ENCODE data around the gene FAF1.
"Not testable (repeated sequence)": the region's sequence is repeated elsewhere in the genome, so short reads cannot be mapped to it uniquely, and the experiment has no call there.

The FAF1 gene

DNA sequence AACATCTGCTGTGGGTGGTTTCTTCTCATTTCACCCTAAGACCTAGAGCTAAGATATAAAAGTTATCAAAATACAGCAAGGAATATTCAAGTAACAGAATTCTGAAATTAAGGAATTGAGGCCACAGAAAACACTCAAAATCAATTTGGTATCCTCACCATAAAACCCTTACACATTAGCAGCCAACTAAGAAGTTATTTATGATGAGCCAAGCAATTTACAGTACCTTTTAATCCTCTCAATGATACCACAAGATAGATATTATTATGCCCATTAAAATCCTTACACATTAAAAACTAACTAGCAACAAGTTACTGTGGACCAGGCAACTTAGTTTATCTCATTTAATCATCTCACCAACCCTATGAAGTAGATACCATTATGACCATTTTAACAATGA, 81.6 kb downstream of the FAF1 start:
- Mint-ChIP-seq H3K9me3 (no peaks in the 10 kb centered on the region), H3K27ac (no peak overlapping the region), H3K36me3 (ENCODE audit: low read depth) (peaks cover 5% of the 10 kb centered on the region), H3K4me3 (no peak overlapping the region), H3K4me1 (ENCODE audit: low read depth) (peaks cover 26% of the 10 kb centered on the region), H3K27me3 (no peaks in the 10 kb centered on the region)
- no peak for DNase-seq

DNA sequence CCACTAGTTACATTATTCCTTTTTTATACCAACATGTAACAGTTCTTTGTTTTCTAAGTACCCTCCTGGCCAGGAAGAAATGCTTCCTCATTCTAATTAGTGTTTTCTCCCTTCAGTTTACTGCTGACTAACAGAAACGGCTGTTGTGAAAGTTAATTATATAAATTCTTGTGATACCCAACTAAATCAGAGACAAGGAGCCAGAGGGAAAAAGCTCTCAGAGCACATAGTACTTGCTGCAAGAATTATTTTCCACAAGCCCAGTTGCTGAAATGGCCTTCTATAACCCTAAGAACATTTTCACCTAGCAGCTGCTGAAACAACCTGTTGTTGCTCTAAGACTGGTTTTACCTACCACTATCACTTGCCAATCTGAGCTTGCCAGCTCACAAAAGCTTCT, 82.4 kb downstream of the FAF1 start:
- no peaks in the 10 kb centered on the region for H3K9me3 Mint-ChIP-seq

DNA sequence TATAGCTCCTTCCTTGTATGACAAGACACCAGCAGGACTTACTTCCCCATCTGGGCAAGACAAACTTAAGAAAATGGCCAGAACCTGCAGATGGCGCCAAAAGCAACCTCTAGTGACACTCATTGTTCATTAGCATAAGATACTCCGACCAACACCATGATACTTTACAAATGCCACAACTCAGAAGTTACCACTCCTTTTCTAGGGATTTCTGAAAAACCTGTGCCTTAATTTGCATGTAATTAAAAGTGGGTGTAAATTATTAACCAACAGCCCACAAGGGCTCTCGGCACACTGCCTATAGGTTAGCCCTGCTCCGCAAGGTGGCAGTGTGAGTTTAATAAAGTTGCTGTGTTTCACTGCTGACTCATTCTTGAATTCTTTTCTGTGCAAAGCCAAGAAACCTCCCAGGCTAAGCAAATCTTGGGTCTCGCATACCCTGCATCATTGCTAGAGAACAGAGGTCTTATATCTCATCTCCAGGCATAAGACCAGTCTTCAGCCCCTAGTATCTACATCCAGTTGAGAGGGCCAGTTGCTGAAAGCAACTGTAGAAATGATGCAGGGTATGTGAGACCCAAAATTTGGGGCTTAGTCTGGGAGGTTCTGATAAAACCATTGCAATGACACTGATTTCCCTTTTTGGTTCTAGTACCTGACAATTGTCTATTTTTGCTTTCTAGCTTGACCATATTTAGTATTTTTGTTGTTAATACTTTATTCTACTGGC, 86.4 kb downstream of the FAF1 start:
- Mint-ChIP-seq H3K36me3 (ENCODE audit: low read depth) (peaks cover 12% of the 10 kb centered on the region), H3K9me3 (no peaks in the 10 kb centered on the region), H3K27ac (no peak overlapping the region), H3K27me3 (no peaks in the 10 kb centered on the region), H3K4me1 (ENCODE audit: low read depth) (peaks cover 15% of the 10 kb centered on the region), H3K4me3 (peak overlapping the region; percentile 53)
- peak; percentile 70 for DNase-seq

More for the DNA sequence above, 82.4 kb downstream of the FAF1 start:
- DNase-seq, result no peak
- Mint-ChIP-seq H3K4me1 (ENCODE audit: low read depth) (peaks cover 24% of the 10 kb centered on the region), H3K27me3 (no peaks in the 10 kb centered on the region), H3K4me3 (no peak overlapping the region), H3K36me3 (ENCODE audit: low read depth) (peaks cover 2% of the 10 kb centered on the region), H3K27ac (no peak overlapping the region)

DNA sequence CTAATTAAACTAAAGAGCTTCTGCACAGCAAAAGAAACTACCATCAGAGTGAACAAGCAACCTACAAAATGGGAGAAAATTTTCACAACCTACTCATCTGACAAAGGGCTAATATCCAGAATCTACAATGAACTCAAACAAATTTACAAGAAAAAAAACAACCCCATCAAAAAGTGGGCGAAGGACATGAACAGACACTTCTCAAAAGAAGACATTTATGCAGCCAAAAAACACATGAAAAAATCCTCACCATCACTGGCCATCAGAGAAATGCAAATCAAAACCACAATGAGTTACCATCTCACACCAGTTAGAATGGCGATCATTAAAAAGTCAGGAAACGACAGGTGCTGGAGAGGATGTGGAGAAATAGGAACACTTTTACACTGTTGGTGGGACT, 95.2 kb downstream of the FAF1 start:
- H3K27ac Mint-ChIP-seq, H3K27me3 Mint-ChIP-seq, DNase-seq, H3K4me3 Mint-ChIP-seq: not testable (repeated sequence)
- Mint-ChIP-seq H3K36me3 (ENCODE audit: low read depth) (peaks cover 37% of the 10 kb centered on the region), H3K9me3 (peaks cover 34% of the 10 kb centered on the region), H3K4me1 (ENCODE audit: low read depth) (peaks cover 12% of the 10 kb centered on the region)

DNA sequence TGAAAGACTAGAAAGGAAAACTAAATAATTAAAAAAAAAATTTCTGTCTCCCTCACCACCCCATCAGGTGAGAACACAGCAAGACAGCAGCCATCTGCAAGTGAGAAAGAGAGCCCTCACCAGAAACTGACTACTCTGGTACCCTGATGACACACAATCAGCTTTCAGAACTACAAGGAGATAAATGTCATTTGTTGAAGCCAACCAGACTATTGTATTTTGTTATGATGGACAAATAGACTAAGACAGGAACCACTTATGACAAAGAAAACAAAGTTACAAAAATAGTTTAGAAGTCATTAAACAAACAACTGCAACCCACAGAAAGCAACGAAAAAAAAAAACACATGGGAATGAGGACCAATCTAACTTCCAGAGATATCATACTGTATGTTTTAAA, 98.3 kb downstream of the FAF1 start:
- Mint-ChIP-seq H3K4me1 (ENCODE audit: low read depth) (peaks cover 22% of the 10 kb centered on the region), H3K9me3 (peaks cover 25% of the 10 kb centered on the region), H3K36me3 (ENCODE audit: low read depth) (peaks cover 28% of the 10 kb centered on the region), H3K4me3 (no peak overlapping the region), H3K27ac (no peak overlapping the region), H3K27me3 (no peaks in the 10 kb centered on the region)
- DNase-seq, result no peak

DNA sequence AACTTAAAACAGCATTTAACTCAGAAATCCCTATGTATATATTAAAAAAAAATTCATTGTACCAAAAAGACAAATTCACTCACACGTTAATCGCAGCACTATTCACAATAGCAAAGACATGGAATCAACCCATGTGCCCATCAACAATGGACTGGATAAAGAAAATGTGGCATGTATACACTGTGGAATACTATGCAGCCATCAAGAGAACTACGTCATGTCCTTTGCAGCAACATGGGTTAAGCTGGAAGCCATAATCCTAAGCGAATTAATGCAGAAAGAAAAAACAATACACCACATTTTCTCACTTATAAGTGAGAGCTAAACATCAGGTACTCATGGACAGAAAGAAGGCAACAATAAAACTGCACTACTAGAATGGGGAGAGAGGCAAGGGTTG, 99.4 kb downstream of the FAF1 start:
- Mint-ChIP-seq H3K4me1 (ENCODE audit: low read depth) (peaks cover 27% of the 10 kb centered on the region), H3K9me3 (peaks cover 23% of the 10 kb centered on the region), H3K27ac (no peak overlapping the region), H3K36me3 (ENCODE audit: low read depth) (peaks cover 25% of the 10 kb centered on the region), H3K4me3 (no peak overlapping the region), H3K27me3 (no peaks in the 10 kb centered on the region)
- DNase-seq, result no peak

DNA sequence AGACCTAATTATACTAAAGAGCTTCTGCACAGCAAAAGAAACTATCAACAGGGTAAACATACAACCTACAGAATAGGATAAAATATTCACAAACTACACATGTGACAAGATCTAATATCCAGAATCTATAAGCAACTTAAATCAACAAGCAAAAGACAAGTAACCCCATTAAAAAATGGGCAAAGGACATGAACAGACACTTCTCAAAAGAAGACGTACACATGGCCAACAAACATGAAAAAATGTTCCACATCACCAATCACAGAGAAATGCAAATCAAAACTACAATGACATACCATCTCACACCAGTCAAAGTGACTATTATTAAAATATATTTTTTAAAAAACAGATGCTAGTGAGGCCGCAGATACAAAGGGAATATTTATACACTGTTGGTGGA, 99.8 kb downstream of the FAF1 start:
- Mint-ChIP-seq H3K36me3 (ENCODE audit: low read depth) (peaks cover 28% of the 10 kb centered on the region), H3K27me3 (no peaks in the 10 kb centered on the region), H3K27ac (no peak overlapping the region), H3K9me3 (peaks cover 23% of the 10 kb centered on the region), H3K4me3 (no peak overlapping the region), H3K4me1 (ENCODE audit: low read depth) (peaks cover 27% of the 10 kb centered on the region)
- no peak for DNase-seq

DNA sequence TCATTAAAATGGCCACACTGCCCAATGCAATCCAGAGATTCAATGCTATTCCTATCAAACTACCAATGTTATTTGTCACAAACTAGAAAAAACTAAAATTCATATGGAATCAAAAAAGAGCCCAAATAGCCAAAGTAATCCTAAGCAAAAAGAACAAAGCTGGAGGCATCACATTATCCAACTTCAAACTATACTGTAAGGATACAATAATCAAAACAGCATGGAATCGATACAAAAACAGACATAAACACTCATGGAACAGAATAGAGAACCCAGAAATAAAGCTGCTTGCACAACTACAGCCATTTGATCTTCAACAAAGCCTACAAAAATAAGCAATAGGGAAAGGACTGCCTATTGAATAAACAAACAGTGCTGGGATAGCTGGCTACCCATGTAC, 100.4 kb downstream of the FAF1 start:
- peaks cover 27% of the 10 kb centered on the region for H3K4me1 Mint-ChIP-seq (ENCODE audit: low read depth)
- H3K27me3 Mint-ChIP-seq, result no peaks in the 10 kb centered on the region
- H3K4me3 Mint-ChIP-seq, result no peak overlapping the region
- no peak for DNase-seq
- H3K36me3 Mint-ChIP-seq (ENCODE audit: low read depth), result peaks cover 30% of the 10 kb centered on the region
- H3K9me3 Mint-ChIP-seq, result peaks cover 23% of the 10 kb centered on the region
- no peak overlapping the region for H3K27ac Mint-ChIP-seq

DNA sequence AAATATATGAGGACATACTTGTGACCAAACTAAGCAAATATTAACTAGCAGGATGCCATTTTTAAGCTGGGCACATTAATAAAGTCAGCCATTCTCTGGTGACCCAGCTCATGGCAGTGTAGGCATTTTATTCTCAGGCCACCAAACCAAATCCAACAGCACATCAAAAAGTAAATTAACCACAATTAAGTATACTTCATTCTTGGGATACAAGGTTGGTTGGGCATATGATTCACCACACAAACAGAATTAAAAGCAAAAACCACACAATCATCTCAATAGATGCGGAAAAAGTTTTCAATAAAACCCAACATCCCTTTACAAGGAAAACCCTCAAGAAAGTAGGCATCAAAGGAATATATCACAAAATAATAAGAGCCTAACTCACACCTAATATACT, 101.3 kb downstream of the FAF1 start:
- Mint-ChIP-seq H3K36me3 (ENCODE audit: low read depth) (peaks cover 36% of the 10 kb centered on the region), H3K9me3 (peaks cover 23% of the 10 kb centered on the region), H3K27ac (no peak overlapping the region), H3K4me1 (ENCODE audit: low read depth) (peaks cover 35% of the 10 kb centered on the region), H3K27me3 (no peaks in the 10 kb centered on the region), H3K4me3 (no peak overlapping the region)
- DNase-seq, result no peak

DNA sequence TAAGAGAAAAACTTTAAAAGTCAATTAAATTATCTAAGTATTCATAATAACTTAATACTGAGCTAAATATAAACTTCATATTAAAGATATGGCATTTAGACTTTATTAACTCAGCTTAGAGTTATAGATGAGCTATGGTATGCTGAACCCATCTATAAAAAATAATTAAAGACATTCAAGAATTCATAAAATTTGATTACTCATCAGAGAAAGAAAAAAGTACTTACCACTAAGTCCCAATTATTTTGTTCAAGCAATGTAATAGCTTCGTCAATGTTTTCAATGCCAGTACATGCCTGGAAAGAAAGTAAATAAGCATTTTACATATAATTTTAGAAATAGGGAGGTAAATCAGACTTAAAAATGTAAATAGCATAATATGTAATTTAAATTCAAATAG, 102.4 kb downstream of the FAF1 start:
- Mint-ChIP-seq H3K27ac (no peak overlapping the region), H3K9me3 (peaks cover 18% of the 10 kb centered on the region), H3K4me1 (ENCODE audit: low read depth) (peaks cover 40% of the 10 kb centered on the region), H3K4me3 (no peak overlapping the region), H3K36me3 (ENCODE audit: low read depth) (peaks cover 38% of the 10 kb centered on the region), H3K27me3 (no peaks in the 10 kb centered on the region)
- no peak for DNase-seq

DNA sequence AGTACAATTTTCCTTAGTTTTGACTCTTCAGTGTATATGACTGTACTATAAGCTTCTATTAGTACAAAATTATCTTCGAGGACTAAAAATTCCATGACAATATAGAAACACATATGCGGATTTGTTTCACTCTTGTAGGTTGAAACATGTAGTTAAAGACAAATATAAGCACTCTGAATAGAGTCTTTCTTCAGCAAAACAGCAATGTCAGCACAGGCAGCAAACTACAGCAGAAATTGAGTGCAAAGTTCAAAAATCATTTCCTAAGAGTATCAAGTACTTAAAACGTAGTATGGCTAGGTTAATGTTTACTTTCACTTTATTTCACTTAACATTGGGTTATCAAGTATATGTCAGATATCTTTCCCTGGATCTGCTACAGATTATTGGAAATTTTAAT, 106.7 kb downstream of the FAF1 start:
- no peak for DNase-seq
- Mint-ChIP-seq H3K27ac (no peak overlapping the region), H3K4me3 (no peak overlapping the region), H3K9me3 (peaks cover 4% of the 10 kb centered on the region), H3K4me1 (ENCODE audit: low read depth) (peaks cover 33% of the 10 kb centered on the region), H3K36me3 (ENCODE audit: low read depth) (peaks cover 37% of the 10 kb centered on the region), H3K27me3 (no peaks in the 10 kb centered on the region)

DNA sequence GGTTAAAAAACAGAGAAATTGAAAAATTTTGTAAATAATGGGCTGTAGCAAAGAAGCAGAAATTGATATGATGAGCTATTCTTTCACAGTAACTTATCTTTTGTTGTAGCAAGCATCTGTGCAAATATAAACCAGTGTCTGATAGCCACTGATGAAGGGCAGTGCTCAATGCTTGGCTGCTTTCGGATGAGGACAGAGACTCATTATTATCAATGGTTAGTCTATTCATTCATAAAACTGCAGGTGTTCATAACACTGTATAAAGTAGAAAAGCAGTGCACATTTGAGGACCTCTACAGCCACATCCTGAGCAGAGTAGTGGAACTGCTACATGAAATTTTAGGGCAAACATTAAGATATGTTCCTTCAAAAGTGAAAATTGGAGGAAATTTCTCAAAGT, 107.2 kb downstream of the FAF1 start:
- Mint-ChIP-seq H3K27ac (no peak overlapping the region), H3K27me3 (no peaks in the 10 kb centered on the region), H3K4me1 (ENCODE audit: low read depth) (peaks cover 34% of the 10 kb centered on the region), H3K9me3 (peaks cover 6% of the 10 kb centered on the region), H3K36me3 (ENCODE audit: low read depth) (peaks cover 41% of the 10 kb centered on the region), H3K4me3 (no peak overlapping the region)
- DNase-seq, result no peak

DNA sequence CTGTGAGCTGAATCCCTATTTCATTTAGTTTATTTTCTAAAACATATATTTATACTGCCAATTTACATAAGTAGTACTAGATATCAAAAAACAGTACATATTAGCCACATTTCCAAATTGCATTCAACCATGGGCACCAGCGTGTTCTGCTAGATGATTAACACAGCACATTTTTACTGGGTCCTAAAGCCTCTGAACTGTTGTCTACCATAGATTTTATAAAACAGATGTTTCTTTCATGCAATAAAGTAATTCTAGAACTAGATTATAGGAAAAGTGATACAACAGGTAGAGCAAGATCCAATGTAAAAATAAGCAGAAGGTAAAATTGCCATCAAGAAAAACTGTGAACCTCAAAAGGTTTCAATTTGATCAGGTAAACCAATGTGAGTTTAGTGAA, 108.6 kb downstream of the FAF1 start:
- Mint-ChIP-seq H3K27ac (no peak overlapping the region), H3K4me3 (no peak overlapping the region), H3K9me3 (peaks cover 8% of the 10 kb centered on the region), H3K36me3 (ENCODE audit: low read depth) (peaks cover 50% of the 10 kb centered on the region), H3K27me3 (no peaks in the 10 kb centered on the region), H3K4me1 (ENCODE audit: low read depth) (peaks cover 41% of the 10 kb centered on the region)
- no peak for DNase-seq

DNA sequence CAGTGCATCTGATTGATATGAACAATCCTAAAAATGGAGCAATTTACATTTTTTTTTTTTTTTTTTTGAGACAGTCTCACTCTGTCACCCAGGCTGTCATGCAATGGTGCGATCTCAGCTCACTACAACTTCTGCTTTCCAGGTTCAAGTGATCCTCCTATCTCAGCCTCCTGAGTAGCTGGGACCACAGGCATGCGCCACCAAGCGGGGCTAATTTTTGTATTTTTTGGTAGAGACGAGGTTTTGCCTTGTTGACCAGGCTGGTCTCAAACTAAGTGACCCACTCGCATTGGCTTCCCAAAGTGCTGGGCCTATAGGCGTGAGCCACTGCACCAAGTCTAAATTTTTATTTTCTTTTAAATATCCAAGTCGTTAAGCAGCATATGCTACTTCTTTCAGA, 109.0 kb downstream of the FAF1 start:
- H3K4me3 Mint-ChIP-seq, result no peak overlapping the region
- peaks cover 8% of the 10 kb centered on the region for H3K9me3 Mint-ChIP-seq
- H3K27ac Mint-ChIP-seq, result no peak overlapping the region
- no peak for DNase-seq
- peaks cover 47% of the 10 kb centered on the region for H3K36me3 Mint-ChIP-seq (ENCODE audit: low read depth)
- no peaks in the 10 kb centered on the region for H3K27me3 Mint-ChIP-seq
- H3K4me1 Mint-ChIP-seq (ENCODE audit: low read depth), result peaks cover 39% of the 10 kb centered on the region

DNA sequence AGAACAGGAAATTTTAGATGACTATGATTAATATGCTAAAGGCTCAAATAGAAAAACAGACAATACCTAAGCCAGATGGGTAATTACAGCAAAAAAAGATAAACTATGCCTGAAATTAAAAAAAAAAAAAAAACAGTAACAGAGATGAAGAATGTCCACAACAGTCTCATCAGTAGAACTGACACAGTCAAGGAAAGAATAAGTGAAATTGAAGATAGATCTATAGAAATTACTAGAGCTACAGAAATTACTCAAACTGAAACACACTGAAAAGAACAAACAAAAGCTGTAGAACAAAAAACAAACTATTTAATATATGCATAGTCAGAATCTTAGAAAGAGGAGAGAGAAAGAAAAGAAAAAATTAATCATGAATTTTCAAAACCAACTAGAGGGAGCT, 112.8 kb downstream of the FAF1 start:
- peaks cover 8% of the 10 kb centered on the region for H3K9me3 Mint-ChIP-seq
- no peaks in the 10 kb centered on the region for H3K27me3 Mint-ChIP-seq
- no peak for DNase-seq
- H3K4me3 Mint-ChIP-seq, result no peak overlapping the region
- no peak overlapping the region for H3K27ac Mint-ChIP-seq
- peaks cover 38% of the 10 kb centered on the region for H3K36me3 Mint-ChIP-seq (ENCODE audit: low read depth)
- peaks cover 30% of the 10 kb centered on the region for H3K4me1 Mint-ChIP-seq (ENCODE audit: low read depth)

Measured in activated T-cell treated with anti-CD3 and anti-CD28 coated beads, Interleukin-2, amount 50 U/mL, for 24 hours (primary cell).